ENCODE data around the gene ZNF507. TPM values are rescaled to one million over a fixed set of nuclear protein-coding genes. Genes with fewer than 3 reads are reported as not detected.

The ZNF507 gene
- total RNA-seq, 1 donor from 2014 or later = 6.4 TPM

DNA sequence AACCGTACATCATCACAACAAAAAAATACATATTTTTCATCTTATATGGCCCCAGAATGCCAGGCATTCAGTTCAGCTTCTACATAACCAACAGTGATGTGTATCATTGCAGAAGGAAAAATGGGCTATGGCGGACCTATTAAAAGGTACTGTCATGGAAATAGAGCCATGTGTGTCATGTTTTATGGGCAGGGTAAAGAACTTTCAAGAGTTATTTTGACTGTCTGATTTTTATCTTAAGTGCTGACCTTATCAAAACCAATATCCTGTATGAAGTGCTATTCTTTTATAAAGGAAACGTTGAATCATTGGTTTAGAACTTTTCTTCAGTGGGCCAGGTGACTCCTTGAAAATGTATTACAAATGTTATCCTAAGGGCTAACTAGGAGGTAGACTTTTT is 9.9 kb downstream of the ZNF507 start:
- no peaks in the 10 kb centered on the region for H3K9me3 ChIP-seq
- no peak for DNase-seq (ENCODE audit: low spot score in 2 of 2)
- peaks cover 53 to 58% of the 10 kb centered on the region in 2 donors for H3K36me3 ChIP-seq
- no peak overlapping the region for H3K4me3 ChIP-seq
- H3K4me1 ChIP-seq = peaks cover 4 to 24% of the 10 kb centered on the region in 2 donors
- intact Hi-C loops (cut with DNase I) = no loop called here
- no peak overlapping the region for H3K27ac ChIP-seq
- no peak for TF ChIP-seq CTCF (IDR thresholded peaks at IDR 0.05)
- H3K27me3 ChIP-seq = no peaks in the 10 kb centered on the region

DNA sequence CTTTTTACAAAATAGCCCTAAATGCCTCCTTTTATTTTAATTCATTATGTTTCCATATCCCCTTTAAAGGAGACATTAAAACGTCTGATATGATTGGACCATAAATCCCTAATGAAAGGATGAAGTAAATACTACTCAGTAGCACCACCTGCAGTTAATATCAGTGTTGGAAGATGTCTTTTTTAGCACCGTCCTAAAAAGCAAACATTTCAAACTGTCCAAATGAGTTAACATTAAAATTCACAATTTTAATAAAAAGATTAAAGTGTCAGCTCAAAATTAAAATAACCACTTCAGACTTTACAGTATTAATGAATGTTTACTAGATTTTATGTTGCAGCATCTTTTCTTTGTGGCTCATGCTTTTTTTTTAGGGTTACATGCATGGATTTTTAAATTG is 12.3 kb downstream of the ZNF507 start:
- intact Hi-C loops (cut with DNase I) = no loop called here
- no peak overlapping the region for H3K27ac ChIP-seq
- peaks cover 51 to 63% of the 10 kb centered on the region in 2 donors for H3K36me3 ChIP-seq
- DNase-seq (ENCODE audit: low spot score in 2 of 2) = no peak
- no peak overlapping the region for H3K4me3 ChIP-seq
- H3K4me1 ChIP-seq = peaks cover 0 to 9% of the 10 kb centered on the region in 2 donors
- H3K27me3 ChIP-seq = no peaks in the 10 kb centered on the region
- H3K9me3 ChIP-seq = no peaks in the 10 kb centered on the region
- TF ChIP-seq CTCF (IDR thresholded peaks at IDR 0.05) = peak in 1 of 3 experiments; percentile 21

- TF ChIP-seq CTCF (IDR thresholded peaks at IDR 0.05) = no peak
- peaks cover 45 to 58% of the 10 kb centered on the region in 2 donors for H3K36me3 ChIP-seq
- intact Hi-C loops (cut with DNase I) = no loop called here
Measured at GRCh38 chr19:32358321-32358720, 12.9 kb downstream of the ZNF507 start.

DNA sequence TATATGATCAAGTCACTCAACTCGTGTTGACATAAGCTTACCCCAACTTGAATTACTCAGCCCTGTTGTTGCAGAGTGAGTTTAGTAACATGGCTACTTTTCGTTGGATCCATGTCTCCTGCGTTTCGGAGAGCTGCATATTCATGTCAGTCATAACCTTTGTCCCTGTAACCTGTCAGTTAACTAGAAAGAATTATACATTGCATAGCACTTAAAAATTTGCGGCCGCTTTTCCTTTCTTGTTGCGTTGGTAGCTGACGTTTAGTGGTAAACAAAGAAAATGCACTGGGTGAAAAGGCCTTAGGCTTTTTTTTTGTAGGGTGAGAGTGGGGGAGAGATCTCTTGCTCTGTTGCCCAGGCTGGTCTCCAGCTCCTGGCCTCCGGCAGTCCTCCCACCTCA is 14.2 kb downstream of the ZNF507 start:
- Histone ChIP-seq H3K4me1 (peaks cover 0 to 15% of the 10 kb centered on the region in 2 donors), H3K27me3 (no peaks in the 10 kb centered on the region), H3K9me3 (no peaks in the 10 kb centered on the region), H3K27ac (no peak overlapping the region), H3K36me3 (peaks cover 32 to 46% of the 10 kb centered on the region in 2 donors), H3K4me3 (no peak overlapping the region)
- intact Hi-C loops (cut with DNase I) = no loop called here
- TF ChIP-seq CTCF (IDR thresholded peaks at IDR 0.05) = no peak
- no peak for DNase-seq (ENCODE audit: low spot score in 2 of 2)

More at GRCh38 chr19:32358321-32358720, 12.9 kb downstream of the ZNF507 start:
- Histone ChIP-seq H3K27me3 (no peaks in the 10 kb centered on the region), H3K4me1 (peaks cover 0 to 9% of the 10 kb centered on the region in 2 donors), H3K4me3 (no peak overlapping the region), H3K9me3 (no peaks in the 10 kb centered on the region), H3K27ac (no peak overlapping the region)
- DNase-seq (ENCODE audit: low spot score in 2 of 2) = no peak

DNA sequence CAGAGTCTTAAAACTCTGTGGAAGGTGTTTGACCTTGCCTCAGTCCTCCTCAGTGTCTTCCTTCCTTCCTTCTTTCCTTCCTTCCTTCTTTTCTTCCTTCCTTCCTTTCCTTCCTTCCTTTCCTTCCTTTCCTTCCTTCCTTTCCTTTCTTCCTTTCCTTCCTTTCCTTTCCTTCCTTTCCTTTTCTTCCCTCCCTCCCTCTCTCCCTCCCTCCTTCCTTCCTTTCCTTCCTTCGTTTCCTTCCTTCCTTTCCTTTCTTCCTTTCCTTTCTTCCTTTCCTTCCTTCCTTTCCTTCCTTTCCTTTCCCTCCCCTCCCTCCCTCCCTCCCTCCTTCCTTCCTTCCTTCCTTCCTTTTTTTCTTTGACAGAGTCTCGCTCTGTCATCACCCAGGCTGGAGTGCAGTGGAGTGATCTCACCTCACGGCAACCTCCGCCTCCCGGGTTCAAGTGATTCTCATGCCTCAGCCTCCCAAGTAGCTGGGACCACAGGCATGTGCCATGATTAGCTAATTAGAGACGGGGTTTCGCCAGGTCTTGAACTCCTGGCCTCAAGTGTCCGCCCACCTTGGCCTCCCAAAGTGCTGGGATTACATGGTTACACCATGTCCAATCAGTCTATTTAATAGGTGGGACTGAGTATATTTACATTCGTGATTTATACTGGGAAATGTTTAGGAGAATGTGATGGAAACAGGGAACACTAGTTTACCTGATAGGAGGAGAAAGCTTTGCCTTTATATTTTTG is 16.3 kb downstream of the ZNF507 start:
- H3K9me3 ChIP-seq = no peaks in the 10 kb centered on the region
- TF ChIP-seq CTCF (IDR thresholded peaks at IDR 0.05) = no peak
- no peak for DNase-seq (ENCODE audit: low spot score in 2 of 2)
- H3K4me3 ChIP-seq = no peak overlapping the region
- peaks cover 28 to 31% of the 10 kb centered on the region in 2 donors for H3K36me3 ChIP-seq
- H3K27ac ChIP-seq = peak overlapping the region; percentile 78 to 81
- intact Hi-C loops (cut with DNase I) = no loop called here
- H3K4me1 ChIP-seq = peaks cover 0 to 18% of the 10 kb centered on the region in 2 donors
- H3K27me3 ChIP-seq = no peaks in the 10 kb centered on the region

All from ascending aorta (tissue), 2 donors.